HepG2 (cell line): ENCODE data around the gene APPBP2. TPM values are rescaled to one million over a fixed set of nuclear protein-coding genes. Genes with fewer than 3 reads are reported as not detected.

Source experiments
- ATAC-seq: fragments of 200-7000 bp; cut with Tn5 transposase; 3 replicates; pipeline ENCODE4 v1.9.1; 2020; ENCODE audit warnings: mild to moderate bottlenecking, moderate library complexity
- BruUV-seq: library from RNA; stranded (reverse); fragments of 400-500 nt; replicated peaks from 2 replicates; lab custom pipeline; 2021; lab: Mats Ljungman, UMichigan
- CTCF ChIA-PET: fragments of 300-600 bp; formaldehyde crosslinking; extraction: SDS; loops from one replicate; lab custom pipeline; 2021; ENCODE audit warnings: low total read pairs, inconsistent platforms, low intra/inter-chr PET ratio; lab: Yijun Ruan, JAX
- POLR2A ChIA-PET: fragments of 350-600 bp; sonication (Branson Sonifier 250); formaldehyde crosslinking; loops from one replicate; lab custom pipeline; 2020; ENCODE audit warnings: antibody characterized with exemption, inconsistent platforms; lab: Yijun Ruan, JAX
- DNase-seq: peaks from one replicate; pipeline ENCODE4 v3.0.0-alpha.2; 2015; ENCODE audit warnings: low spot score
- FAIRE-seq: peaks from 3 replicates; lab custom pipeline; 2011; peaks lifted over from hg19 to GRCh38; lab: Jason Lieb, UNC
- H2AFZ ChIP-seq: one replicate; pipeline ENCODE4 v1.6.1; 2011; ENCODE audit warnings: low read length, inconsistent platforms
- H3K27ac ChIP-seq: fragments of 300-600 bp; 3 replicates; pipeline ENCODE4 v1.8.0; 2011; ENCODE audit warnings: mixed run types, mild to moderate bottlenecking, mixed read lengths, low read length, inconsistent platforms; ENCODE audit not compliant: insufficient read depth; ENCODE audit errors: extremely low read length
- H3K27me3 ChIP-seq, 2 experiments: fragments of 200-600 bp in 1 of 2; 2 replicates in 1 of 2; 3 replicates in 1 of 2; pipeline versions ENCODE4 v1.6.0 to v1.8.0; 2011; ENCODE audit warnings: low read length in 2 of 2, mild to moderate bottlenecking in 2 of 2, moderate library complexity in 2 of 2, inconsistent platforms in 1 of 2; ENCODE audit not compliant: insufficient read depth in 2 of 2, control insufficient read depth in 1 of 2
- H3K36me3 ChIP-seq, 2 experiments: fragments of 200-600 bp in 1 of 2; replicated peaks in 1 of 2; 2 replicates in 1 of 2; 3 replicates in 1 of 2; pipeline versions ENCODE4 v1.5.1 to v1.8.0; 2011; ENCODE audit warnings: low read length in 2 of 2, inconsistent platforms in 1 of 2; ENCODE audit not compliant: insufficient read depth in 2 of 2, control insufficient read depth in 1 of 2
- H3K4me1 ChIP-seq: 2 replicates; pipeline ENCODE4 v1.5.1; 2012; ENCODE audit warnings: low read length, inconsistent platforms; ENCODE audit not compliant: insufficient read depth
- H3K4me2 ChIP-seq: 2 replicates; pipeline ENCODE4 v1.6.0; 2011; ENCODE audit warnings: low read depth, low read length, inconsistent platforms
- H3K4me3 ChIP-seq, 3 experiments: fragments of 200-600 bp in 1 of 3; sonication (generic), shearing (Covaris generic) in 1 of 3; replicated peaks in 1 of 3; 2 replicates each; pipeline ENCODE4 v1.5.1; 2011 to 2016; ENCODE audit warnings: low read length in 3 of 3, inconsistent platforms in 2 of 3, low read depth in 2 of 3, mild to moderate bottlenecking in 2 of 3, control low read depth in 1 of 3, mixed read lengths in 1 of 3; ENCODE audit not compliant: insufficient read depth in 1 of 3
- H3K79me2 ChIP-seq: one replicate; pipeline ENCODE4 v1.6.1; 2011; ENCODE audit warnings: low read length, inconsistent platforms; ENCODE audit not compliant: insufficient read depth
- H3K9ac ChIP-seq: 2 replicates; pipeline ENCODE4 v1.6.0; 2011; ENCODE audit warnings: mild to moderate bottlenecking, low read depth, low read length, inconsistent platforms; ENCODE audit not compliant: insufficient read depth
- H3K9me3 ChIP-seq: 2 replicates; pipeline ENCODE4 v1.5.1; 2012; ENCODE audit warnings: mild to moderate bottlenecking, low read length
- H4K20me1 ChIP-seq: 2 replicates; pipeline ENCODE4 v1.6.0; 2011; ENCODE audit warnings: inconsistent platforms, mild to moderate bottlenecking, low read length, moderate library complexity; ENCODE audit not compliant: insufficient read depth
- CEBPB ChIP-seq: IDR thresholded peaks from 2 replicates; pipeline ENCODE4 v1.6.1; 2011; ENCODE audit warnings: low read depth, low read length, improper control_type of control experiment, borderline replicate concordance
- ETS1 ChIP-seq: sonication (generic); formaldehyde crosslinking; IDR thresholded peaks from 2 replicates; pipeline ENCODE4 v1.4.0; 2020; ENCODE audit warnings: missing genetic modification reagents
- FOSL1 ChIP-seq: sonication (generic); formaldehyde crosslinking; IDR thresholded peaks from 2 replicates; pipeline ENCODE4 v1.9.0; 2021; ENCODE audit warnings: missing genetic modification reagents, borderline replicate concordance
- GLI4 ChIP-seq: sonication (generic); formaldehyde crosslinking; IDR thresholded peaks from 2 replicates; pipeline ENCODE4 v1.5.1; 2020; ENCODE audit warnings: missing genetic modification reagents, mild to moderate bottlenecking, moderate library complexity, borderline replicate concordance
- MEF2D ChIP-seq: sonication (generic); formaldehyde crosslinking; IDR thresholded peaks from 2 replicates; pipeline ENCODE4 v1.5.1; 2020; ENCODE audit warnings: mild to moderate bottlenecking, missing genetic modification reagents
- MTF2 ChIP-seq: sonication (generic); formaldehyde crosslinking; IDR thresholded peaks from 2 replicates; pipeline ENCODE4 v1.5.0; 2020; ENCODE audit warnings: missing genetic modification reagents, borderline replicate concordance
- RFX1 ChIP-seq: fragments of 450-650 bp; IDR thresholded peaks from 2 replicates; pipeline ENCODE4 v1.6.1; 2017
- ZFP41 ChIP-seq: sonication (generic); formaldehyde crosslinking; IDR thresholded peaks from 2 replicates; pipeline ENCODE4 v1.4.0; 2020; ENCODE audit warnings: mild to moderate bottlenecking, missing genetic modification reagents, borderline replicate concordance
- ZFY ChIP-seq: sonication (generic); formaldehyde crosslinking; IDR thresholded peaks from 2 replicates; pipeline ENCODE4 v1.4.0; 2020; ENCODE audit warnings: missing genetic modification reagents
- ZNF121 ChIP-seq: sonication (generic); formaldehyde crosslinking; IDR thresholded peaks from 2 replicates; pipeline ENCODE4 v1.5.0; 2020; ENCODE audit warnings: mild to moderate bottlenecking, missing genetic modification reagents
- ZNF660 ChIP-seq: sonication (generic); formaldehyde crosslinking; IDR thresholded peaks from 2 replicates; pipeline ENCODE4 v1.5.1; 2020; ENCODE audit warnings: mild to moderate bottlenecking, low read depth, missing genetic modification reagents, borderline replicate concordance
- ZNF678 ChIP-seq: sonication (generic); formaldehyde crosslinking; IDR thresholded peaks from 2 replicates; pipeline ENCODE4 v1.4.0; 2020; ENCODE audit warnings: mild to moderate bottlenecking, missing genetic modification reagents
- ZNF747 ChIP-seq: sonication (generic); formaldehyde crosslinking; IDR thresholded peaks from 2 replicates; pipeline ENCODE4 v1.8.1; 2023; ENCODE audit warnings: missing genetic modification reagents, mild to moderate bottlenecking, borderline replicate concordance
- ZNF770 ChIP-seq: sonication (generic); formaldehyde crosslinking; IDR thresholded peaks from 2 replicates; pipeline ENCODE4 v1.5.0; 2020; ENCODE audit warnings: mild to moderate bottlenecking, missing genetic modification reagents
- WGBS: methylation state at CpG from one replicate; pipeline ENCODE4 v1.1.6; 2017; ENCODE audit warnings: low lambda C conversion rate; 5-methylcytosine and 5-hydroxymethylcytosine counted together
- in situ Hi-C: cut with HindIII; loops from 2 replicates; pipeline ENCODE4 v1.10.0; 2017; ENCODE audit warnings: low pct_unique_long_range_greater_than_20kb; ENCODE audit not compliant: extremely low pct_ligation_motif_present
- intact Hi-C: fragments of 100-400 bp; cut with micrococcal nuclease; formaldehyde crosslinking; loops from one replicate; pipeline ENCODE4 v1.10.0; 2022; ENCODE audit not compliant: unreplicated experiment
- polyA plus RNA-seq, 8 experiments: library from polyadenylated mRNA; depleted of rRNA in 3 of 8; stranded (reverse) in 7 of 8; unstranded in 1 of 8; fragments of >200 nt; fragmentation: Illumina TruSeq in 4 of 8; extraction: Trizol in 4 of 8; gene quantifications; 2 replicates each; pipeline versions ENCODE4 v1.2.1 to v1.2.3, GENCODE V29; 2011 to 2016; ENCODE audit warnings: low read depth in 4 of 8, missing spikeins in 1 of 8, mixed read lengths in 1 of 8; ENCODE audit not compliant: insufficient read depth in 1 of 8
- total RNA-seq, 5 experiments: library from RNA; depleted of rRNA; stranded (reverse); fragments of >200 nt; fragmentation: Illumina TruSeq; extraction: Trizol; gene quantifications; 2 replicates each; pipeline ENCODE4 v1.2.3, GENCODE V29; 2016; ENCODE audit warnings: low read depth in 1 of 5
- TF ChIP-seq, protein P1 (sequence below): sonication (generic); formaldehyde crosslinking; IDR thresholded peaks from 2 replicates; pipeline ENCODE4 v1.4.0; 2020; ENCODE audit warnings: missing genetic modification reagents, low read depth, mild to moderate bottlenecking, borderline replicate concordance

The APPBP2 gene
- total and polyA plus RNA-seq, 2 of the 13 experiments (the other 11 are each of a cell fraction or from before 2014, with no cell fraction given), result 17.5 to 45.8 TPM

DNA sequence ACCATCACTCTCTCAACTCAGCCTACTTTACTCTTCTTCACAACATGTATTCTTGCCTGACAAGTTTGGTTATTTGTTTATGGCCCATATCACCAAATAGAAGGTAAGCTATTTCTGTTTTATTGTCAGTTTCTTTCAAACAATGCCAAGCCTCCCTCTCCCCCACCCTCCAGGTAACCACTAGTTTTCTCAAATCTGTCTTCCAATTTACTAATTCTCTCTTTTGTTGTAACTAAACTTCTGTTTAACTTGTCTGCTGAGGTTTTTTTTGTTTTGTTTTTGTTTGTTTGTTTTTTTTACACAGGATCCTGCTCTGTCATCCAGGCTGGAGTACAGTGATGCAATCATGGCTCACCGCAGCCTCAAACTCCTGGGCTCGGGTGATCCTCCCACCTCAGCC is 68.9 kb downstream of the APPBP2 start:
- in situ Hi-C loops (no loop called here), intact Hi-C loops (no loop called here)
- POLR2A ChIA-PET, result no interaction called here
- H3K36me3 ChIP-seq, result peaks cover 21 to 79% of the 10 kb centered on the region in 2 experiments
- no peaks in the 10 kb centered on the region for H3K79me2 ChIP-seq
- CTCF ChIA-PET, result no interaction called here
- no peak overlapping the region for H3K4me2 ChIP-seq
- DNase-seq (no peak), FAIRE-seq (no peak), ATAC-seq (no peak)
- no peak overlapping the region for H2AFZ ChIP-seq
- WGBS, result 97% methylated on average over 2 of the region's 2 CpGs
- H4K20me1 ChIP-seq, result no peaks in the 10 kb centered on the region
- H3K4me1 ChIP-seq, result no peaks in the 10 kb centered on the region
- no peak overlapping the region for H3K27ac ChIP-seq
- no peak overlapping the region for H3K4me3 ChIP-seq
- no TSS peak for BruUV-seq
- no peak overlapping the region for H3K9ac ChIP-seq
- H3K9me3 ChIP-seq, result no peaks in the 10 kb centered on the region
- H3K27me3 ChIP-seq, result no peaks in the 10 kb centered on the region
- TF ChIP-seq ZNF770 (CRISPR knock-in tag), result 0 out of 2 replicates have a peak, but pooled peaks have one; percentile 30
- no peak for TF ChIP-seq ZFP41 (CRISPR knock-in tag)
- no peak for TF ChIP-seq ZNF678 (CRISPR knock-in tag)
- TF ChIP-seq CEBPB, result peak; percentile 15; the same call in 1 of the 2 replicates

GRCh38 chr17:60455378-60455777 is 70.7 kb downstream of the APPBP2 start:
- CTCF ChIA-PET, result no interaction called here
- Histone ChIP-seq H3K9ac (no peak overlapping the region), H3K27ac (no peak overlapping the region), H3K36me3 (peaks cover 21 to 75% of the 10 kb centered on the region in 2 experiments), H3K4me2 (no peak overlapping the region), H3K79me2 (no peaks in the 10 kb centered on the region), H2AFZ (no peak overlapping the region), H3K4me3 (no peak overlapping the region), H3K4me1 (no peaks in the 10 kb centered on the region), H3K27me3 (no peaks in the 10 kb centered on the region), H4K20me1 (no peaks in the 10 kb centered on the region), H3K9me3 (no peaks in the 10 kb centered on the region)
- WGBS, result 94% methylated on average over 4 of the region's 4 CpGs
- no TSS peak for BruUV-seq
- in situ Hi-C loops (no loop called here), intact Hi-C loops (no loop called here)
- DNase-seq (no peak), ATAC-seq (no peak), FAIRE-seq (no peak)
- POLR2A ChIA-PET, result no interaction called here
- TF ChIP-seq ZNF660 (CRISPR knock-in tag) (no peak), ZNF121 (CRISPR knock-in tag) (no peak), GLI4 (CRISPR knock-in tag) (no peak), RFX1 (no peak), MTF2 (CRISPR knock-in tag) (no peak), ETS1 (CRISPR knock-in tag) (no peak), ZFY (no peak), MEF2D (no peak), ZNF747 (CRISPR knock-in tag) (no peak), FOSL1 (CRISPR knock-in tag) (no peak)
- TF ChIP-seq, protein P1, sequence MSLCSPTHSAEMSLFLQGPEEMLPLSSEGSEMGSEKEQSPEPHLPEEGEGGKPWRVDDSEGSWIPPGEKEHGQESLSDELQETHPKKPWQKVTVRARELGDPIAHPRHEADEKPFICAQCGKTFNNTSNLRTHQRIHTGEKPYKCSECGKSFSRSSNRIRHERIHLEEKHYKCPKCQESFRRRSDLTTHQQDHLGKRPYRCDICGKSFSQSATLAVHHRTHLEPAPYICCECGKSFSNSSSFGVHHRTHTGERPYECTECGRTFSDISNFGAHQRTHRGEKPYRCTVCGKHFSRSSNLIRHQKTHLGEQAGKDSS, result no peak
